HCT116 (cell line): ENCODE measurements around the gene DCLRE1A. TPM values are rescaled to one million over a fixed set of nuclear protein-coding genes. Genes with fewer than 3 reads are reported as not detected.

Source experiments
- ATAC-seq: fragments of 200-7000 bp; cut with Tn5 transposase; 2 replicates; pipeline ENCODE4 v1.9.1; 2020; ENCODE audit warnings: mild to moderate bottlenecking, moderate library complexity
- BruUV-seq: library from RNA; stranded (reverse); fragments of 400-500 nt; replicated peaks from 2 replicates; lab custom pipeline; 2021; lab: Mats Ljungman, UMichigan
- CTCF ChIA-PET: fragments of 300-600 bp; sonication (Branson Sonifier 250); formaldehyde crosslinking; loops from one replicate; lab custom pipeline; 2021; ENCODE audit warnings: antibody characterized with exemption; lab: Charles Lee
- POLR2A ChIA-PET: fragments of 300-600, 350-600 bp; sonication (Branson Sonifier 250); formaldehyde crosslinking; loops from one replicate; lab custom pipeline; 2021; ENCODE audit warnings: antibody characterized with exemption; lab: Charles Lee
- RAD21 ChIA-PET, 2 experiments: fragments of 300-600 bp; sonication (Branson Sonifier 250); formaldehyde crosslinking; loops; one replicate each; lab custom pipeline; 2023; ENCODE audit warnings: low total read pairs in 2 of 2; ENCODE audit not compliant: uncharacterized antibody in 2 of 2, unreplicated experiment in 2 of 2, low non-redundant PET in 1 of 2; lab: Charles Lee
- DNase-seq: peaks from one replicate; pipeline ENCODE4 v3.0.0-alpha.2; 2010; ENCODE audit warnings: low read depth, low spot score
- H2AFZ ChIP-seq: fragments of 200-600 bp; shearing (Covaris generic), sonication (generic); 2 replicates; pipeline ENCODE4 v1.6.1; 2017; ENCODE audit warnings: low read depth, mixed run types, mixed read lengths, antibody characterized with exemption, low read length; ENCODE audit not compliant: poor library complexity, severe bottlenecking
- H3K27ac ChIP-seq: 2 replicates; pipeline ENCODE4 v1.5.1; 2012; ENCODE audit warnings: low read depth, low read length
- H3K27me3 ChIP-seq: fragments of 200-600 bp; sonication (generic); 2 replicates; pipeline ENCODE4 v1.6.1; 2016; ENCODE audit warnings: mixed run types, low read length, mixed read lengths; ENCODE audit not compliant: insufficient read depth
- H3K36me3 ChIP-seq, 2 experiments: fragments of 200-500 bp in 1 of 2; fragments of 200-600 bp in 1 of 2; sonication (Bioruptor generic) in 1 of 2; sonication (generic) in 1 of 2; 2 replicates each; pipeline versions ENCODE4 v1.5.1 to v1.6.1; 2014 to 2016; ENCODE audit warnings: low read length in 2 of 2, inconsistent platforms in 1 of 2, mixed read lengths in 1 of 2, mixed run types in 1 of 2; ENCODE audit not compliant: insufficient read depth in 2 of 2, control insufficient read depth in 1 of 2
- H3K4me1 ChIP-seq, 2 experiments: fragments of 200-600 bp in 1 of 2; sonication (generic) in 1 of 2; 2 replicates each; pipeline versions ENCODE4 v1.5.1 to v1.6.1; 2012 to 2017; ENCODE audit warnings: low read length in 2 of 2, inconsistent platforms in 1 of 2, mild to moderate bottlenecking in 1 of 2, mixed read lengths in 1 of 2, mixed run types in 1 of 2, moderate library complexity in 1 of 2; ENCODE audit not compliant: insufficient read depth in 2 of 2, control insufficient read depth in 1 of 2
- H3K4me2 ChIP-seq: fragments of 200-600 bp; sonication (generic); 2 replicates; pipeline ENCODE4 v1.6.1; 2017; ENCODE audit warnings: mixed run types, low read length, mixed read lengths
- H3K4me3 ChIP-seq, 2 experiments: fragments of 200-600 bp in 1 of 2; sonication (generic) in 1 of 2; replicated peaks in 1 of 2; 2 replicates each; pipeline ENCODE4 v1.5.1; 2011 to 2016; ENCODE audit warnings: low read length in 2 of 2, control low read depth in 1 of 2, low read depth in 1 of 2, mild to moderate bottlenecking in 1 of 2, mixed read lengths in 1 of 2, mixed run types in 1 of 2
- H3K79me2 ChIP-seq: fragments of 200-600 bp; sonication (generic); 2 replicates; pipeline ENCODE4 v1.6.1; 2017; ENCODE audit warnings: mild to moderate bottlenecking, mixed run types, low read length, moderate library complexity, mixed read lengths; ENCODE audit not compliant: insufficient read depth
- H3K9ac ChIP-seq: fragments of 200-600 bp; sonication (generic); 2 replicates; pipeline ENCODE4 v1.6.1; 2016; ENCODE audit warnings: low read length, mixed read lengths
- H3K9me2 ChIP-seq: fragments of 200-600 bp; sonication (generic), shearing (Covaris generic); 2 replicates; pipeline ENCODE4 v1.6.1; 2017; ENCODE audit warnings: mixed run types, mild to moderate bottlenecking, moderate library complexity; ENCODE audit not compliant: insufficient read depth
- H3K9me3 ChIP-seq, 2 experiments: fragments of 200-500 bp in 1 of 2; fragments of 200-600 bp in 1 of 2; sonication (Bioruptor generic) in 1 of 2; sonication (generic) in 1 of 2; 2 replicates each; pipeline ENCODE4 v1.6.1; 2014 to 2017; ENCODE audit warnings: low read length in 2 of 2, mixed read lengths in 2 of 2, inconsistent platforms in 1 of 2, low read depth in 1 of 2, mild to moderate bottlenecking in 1 of 2, mixed run types in 1 of 2, moderate library complexity in 1 of 2; ENCODE audit not compliant: control insufficient read depth in 1 of 2, insufficient read depth in 1 of 2
- H4K20me1 ChIP-seq: fragments of 200-600 bp; sonication (generic), shearing (Covaris generic); 2 replicates; pipeline ENCODE4 v1.6.1; 2017; ENCODE audit warnings: mixed run types, mild to moderate bottlenecking, moderate library complexity; ENCODE audit not compliant: insufficient read depth
- ATF3 ChIP-seq: IDR thresholded peaks from 2 replicates; pipeline ENCODE4 v1.6.1; 2012
- CBX3 ChIP-seq: IDR thresholded peaks from 2 replicates; pipeline ENCODE4 v1.6.1; 2012; ENCODE audit warnings: low read depth
- EGR1 ChIP-seq: IDR thresholded peaks from 2 replicates; pipeline ENCODE4 v1.6.1; 2012; ENCODE audit warnings: low read depth
- ELF1 ChIP-seq: IDR thresholded peaks from 2 replicates; pipeline ENCODE4 v1.6.1; 2012; ENCODE audit warnings: low read depth, borderline replicate concordance
- EZH2 ChIP-seq: fragments of 200-600 bp; sonication (generic); IDR thresholded peaks from 2 replicates; pipeline ENCODE4 v1.6.1; 2017; ENCODE audit warnings: antibody characterized with exemption, mixed run types
- EZH2phosphoT487 ChIP-seq: fragments of 200-600 bp; IDR thresholded peaks from 2 replicates; pipeline ENCODE4 v1.6.1; 2018; ENCODE audit warnings: antibody characterized with exemption, borderline replicate concordance
- FOSL1 ChIP-seq: IDR thresholded peaks from 2 replicates; pipeline ENCODE4 v1.6.1; 2012; ENCODE audit warnings: low read depth
- MAX ChIP-seq: IDR thresholded peaks from 2 replicates; pipeline ENCODE4 v1.6.1; 2012
- POLR2A ChIP-seq: IDR thresholded peaks from 2 replicates; pipeline ENCODE4 v1.7.0; 2011; ENCODE audit warnings: borderline replicate concordance; ENCODE audit not compliant: insufficient read depth, insufficient read length; ENCODE audit errors: extremely low read depth
- SIN3A ChIP-seq: IDR thresholded peaks from 2 replicates; pipeline ENCODE4 v1.6.1; 2012; ENCODE audit warnings: low read depth
- SP1 ChIP-seq: IDR thresholded peaks from 2 replicates; pipeline ENCODE4 v1.6.1; 2012; ENCODE audit warnings: low read depth
- SRF ChIP-seq: IDR thresholded peaks from 2 replicates; pipeline ENCODE4 v1.6.1; 2012; ENCODE audit warnings: low read depth
- TCF7L2 ChIP-seq: IDR thresholded peaks from 2 replicates; pipeline ENCODE4 v1.7.0; 2011; ENCODE audit warnings: borderline replicate concordance, inconsistent platforms; ENCODE audit not compliant: insufficient read depth, insufficient read length; ENCODE audit errors: extremely low read depth
- YY1 ChIP-seq: IDR thresholded peaks from 2 replicates; pipeline ENCODE4 v1.6.1; 2011; ENCODE audit warnings: low read length, low read depth, moderate library complexity, mild to moderate bottlenecking; ENCODE audit not compliant: insufficient replicate concordance; ENCODE audit errors: extremely low read depth
- intact Hi-C: fragments of 100-400 bp; cut with micrococcal nuclease; formaldehyde crosslinking; loops from 2 replicates; pipeline ENCODE4 v1.10.0; 2022
- total RNA-seq: library from RNA; stranded (reverse); gene quantifications from one replicate; pipeline ENCODE4 v1.2.1, GENCODE V29; 2021; ENCODE audit not compliant: unreplicated experiment
- TF ChIP-seq, protein P1 (sequence below): IDR thresholded peaks from 2 replicates; pipeline ENCODE4 v1.6.1; 2011; ENCODE audit warnings: mild to moderate bottlenecking, low read length, moderate library complexity; ENCODE audit not compliant: insufficient replicate concordance; ENCODE audit errors: extremely low read depth

DCLRE1A gene
- total RNA-seq, 1 experiment from 2014 or later = 13.9 TPM

- H3K79me2 ChIP-seq = peaks cover 41% of the 10 kb centered on the region
- H3K9ac ChIP-seq = no peak overlapping the region
- no TSS peak for BruUV-seq
- TF ChIP-seq EGR1 (no peak), SIN3A (no peak), EZH2 (no peak), ATF3 (no peak), FOSL1 (no peak), MAX (no peak)
- TF ChIP-seq, protein P1, sequence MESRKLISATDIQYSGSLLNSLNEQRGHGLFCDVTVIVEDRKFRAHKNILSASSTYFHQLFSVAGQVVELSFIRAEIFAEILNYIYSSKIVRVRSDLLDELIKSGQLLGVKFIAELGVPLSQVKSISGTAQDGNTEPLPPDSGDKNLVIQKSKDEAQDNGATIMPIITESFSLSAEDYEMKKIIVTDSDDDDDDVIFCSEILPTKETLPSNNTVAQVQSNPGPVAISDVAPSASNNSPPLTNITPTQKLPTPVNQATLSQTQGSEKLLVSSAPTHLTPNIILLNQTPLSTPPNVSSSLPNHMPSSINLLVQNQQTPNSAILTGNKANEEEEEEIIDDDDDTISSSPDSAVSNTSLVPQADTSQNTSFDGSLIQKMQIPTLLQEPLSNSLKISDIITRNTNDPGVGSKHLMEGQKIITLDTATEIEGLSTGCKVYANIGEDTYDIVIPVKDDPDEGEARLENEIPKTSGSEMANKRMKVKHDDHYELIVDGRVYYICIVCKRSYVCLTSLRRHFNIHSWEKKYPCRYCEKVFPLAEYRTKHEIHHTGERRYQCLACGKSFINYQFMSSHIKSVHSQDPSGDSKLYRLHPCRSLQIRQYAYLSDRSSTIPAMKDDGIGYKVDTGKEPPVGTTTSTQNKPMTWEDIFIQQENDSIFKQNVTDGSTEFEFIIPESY = no peak
- no peaks in the 10 kb centered on the region for H3K9me2 ChIP-seq
- no peak overlapping the region for H3K4me3 ChIP-seq
- ChIA-PET POLR2A (no interaction called here), CTCF (no interaction called here), RAD21 (interaction anchor here in 1 of 2 experiments (0.6 kb wide), 1 partner anchor 185 kb away, joined by 4 read pairs; no protein-coding TSS in a partner anchor)
- no peaks in the 10 kb centered on the region for H3K27me3 ChIP-seq
- peaks cover 11 to 16% of the 10 kb centered on the region in 2 experiments; a peak in 3 of 4 replicates for H3K4me1 ChIP-seq
- no peak overlapping the region for H3K4me2 ChIP-seq
- no peak overlapping the region for H2AFZ ChIP-seq
- no peaks in the 10 kb centered on the region for H3K9me3 ChIP-seq
- H3K27ac ChIP-seq = no peak overlapping the region
- ATAC-seq (no peak), DNase-seq (no peak)
- H4K20me1 ChIP-seq = no peaks in the 10 kb centered on the region
- intact Hi-C loops = no loop called here
- peaks cover 19 to 23% of the 10 kb centered on the region in 2 experiments for H3K36me3 ChIP-seq
Observed at GRCh38 chr10:113858541-113858940, 4.7 kb upstream of the DCLRE1A start.

GRCh38 chr10:113857210-113857609 is 3.3 kb upstream of the DCLRE1A start:
- intact Hi-C loops = no loop called here
- ChIA-PET CTCF (no interaction called here), POLR2A (no interaction called here), RAD21 (no interaction called here)
- no TSS peak for BruUV-seq
- Histone ChIP-seq H3K27ac (no peak overlapping the region), H3K4me2 (no peak overlapping the region), H3K4me1 (peaks cover 14 to 21% of the 10 kb centered on the region in 2 experiments; a peak in 3 of 4 replicates), H2AFZ (no peak overlapping the region), H3K4me3 (no peak overlapping the region), H3K9me2 (no peaks in the 10 kb centered on the region), H3K36me3 (peaks cover 19 to 23% of the 10 kb centered on the region in 2 experiments), H3K9me3 (no peaks in the 10 kb centered on the region), H3K9ac (no peak overlapping the region), H3K79me2 (peaks cover 44% of the 10 kb centered on the region), H3K27me3 (no peaks in the 10 kb centered on the region), H4K20me1 (no peaks in the 10 kb centered on the region)
- ATAC-seq (no peak), DNase-seq (no peak)
- no peak for TF ChIP-seq EZH2
- TF ChIP-seq TCF7L2 = no peak
- no peak for TF ChIP-seq EZH2phosphoT487
- no peak for TF ChIP-seq FOSL1
- no peak for TF ChIP-seq SRF
- TF ChIP-seq YY1 = no peak
- no peak for TF ChIP-seq ELF1
- TF ChIP-seq POLR2A = no peak
- no peak for TF ChIP-seq SIN3A
- no peak for TF ChIP-seq SP1
- TF ChIP-seq MAX = no peak
- TF ChIP-seq CBX3 = no peak
